GM23338 (cell line): ENCODE data around the gene EIF4A3. TPM values are rescaled to one million over a fixed set of nuclear protein-coding genes. Genes with fewer than 3 reads are reported as not detected.

ENCODE experiments used
- ATAC-seq: fragments of 200-7000 bp; cut with Tn5 transposase; 3 replicates; pipeline ENCODE4 v1.9.1; 2020
- DNase-seq: peaks from one replicate; pipeline ENCODE4 v3.0.0-alpha.2; 2015; ENCODE audit warnings: low spot score
- H2AFZ ChIP-seq: fragments of 200-600 bp; sonication (generic); 2 replicates; pipeline ENCODE4 v1.8.0; 2016; ENCODE audit warnings: antibody characterized with exemption, mild to moderate bottlenecking, moderate library complexity
- H3F3A ChIP-seq: fragments of 200-600 bp; sonication (generic); replicated peaks from 2 replicates; pipeline ENCODE4 v1.8.0; 2017; ENCODE audit warnings: antibody characterized with exemption, mixed run types, low read depth
- H3K27ac ChIP-seq: fragments of 200-600 bp; sonication (generic); 2 replicates; pipeline ENCODE4 v1.6.1; 2016; ENCODE audit warnings: low read depth
- H3K27me3 ChIP-seq: fragments of 200-600 bp; sonication (generic); 2 replicates; pipeline ENCODE4 v1.8.0; 2016; ENCODE audit warnings: mild to moderate bottlenecking, mixed run types, moderate library complexity; ENCODE audit not compliant: insufficient read depth
- H3K36me3 ChIP-seq: fragments of 200-600 bp; sonication (generic); 2 replicates; pipeline ENCODE4 v1.8.0; 2016; ENCODE audit warnings: mild to moderate bottlenecking; ENCODE audit not compliant: insufficient read depth
- H3K4me1 ChIP-seq: fragments of 200-600 bp; sonication (generic); 2 replicates; pipeline ENCODE4 v1.8.0; 2016; ENCODE audit warnings: mild to moderate bottlenecking, moderate library complexity; ENCODE audit not compliant: insufficient read depth
- H3K4me2 ChIP-seq: fragments of 200-600 bp; sonication (generic); 2 replicates; pipeline ENCODE4 v1.7.1; 2017; ENCODE audit warnings: mixed run types
- H3K4me3 ChIP-seq: fragments of 200-600 bp; sonication (generic); 2 replicates; pipeline ENCODE4 v1.6.1; 2016; ENCODE audit warnings: mixed run types
- H3K79me2 ChIP-seq: fragments of 200-600 bp; sonication (generic); replicated peaks from 2 replicates; pipeline ENCODE4 v1.8.0; 2017; ENCODE audit warnings: mild to moderate bottlenecking; ENCODE audit not compliant: insufficient read depth
- H3K9me2 ChIP-seq: fragments of 200-600 bp; sonication (generic); 2 replicates; pipeline ENCODE4 v1.8.0; 2017; ENCODE audit not compliant: insufficient read depth
- H4K20me1 ChIP-seq: fragments of 200-600 bp; sonication (generic); replicated peaks from 2 replicates; pipeline ENCODE4 v1.8.0; 2017; ENCODE audit warnings: mild to moderate bottlenecking; ENCODE audit not compliant: insufficient read depth
- H3K27ac Mint-ChIP-seq: 2 replicates; pipeline ENCODE4 v1.8.0; 2020; ENCODE audit warnings: inconsistent platforms, mild to moderate bottlenecking, moderate library complexity, mixed read lengths
- H3K27me3 Mint-ChIP-seq: 3 replicates; pipeline ENCODE4 v1.8.0; 2022; ENCODE audit warnings: low read depth, mild to moderate bottlenecking, moderate library complexity, mixed read lengths, inconsistent platforms; ENCODE audit not compliant: insufficient read depth, poor library complexity
- H3K36me3 Mint-ChIP-seq: 3 replicates; pipeline ENCODE4 v1.8.0; 2021; ENCODE audit warnings: low read depth, mild to moderate bottlenecking, inconsistent platforms, moderate library complexity, mixed read lengths
- H3K4me1 Mint-ChIP-seq: 3 replicates; pipeline ENCODE4 v1.8.0; 2020; ENCODE audit warnings: mild to moderate bottlenecking, inconsistent platforms, mixed read lengths
- H3K4me3 Mint-ChIP-seq: 3 replicates; pipeline ENCODE4 v1.8.0; 2021; ENCODE audit warnings: moderate library complexity, mild to moderate bottlenecking, inconsistent platforms, mixed read lengths
- H3K9me3 Mint-ChIP-seq: 3 replicates; pipeline ENCODE4 v1.8.0; 2020; ENCODE audit warnings: moderate library complexity, mild to moderate bottlenecking, inconsistent platforms, mixed read lengths
- CREB1 ChIP-seq: fragments of 250-450 bp; sonication (Bioruptor Pico); IDR thresholded peaks from 2 replicates; pipeline ENCODE4 v1.5.0; 2020; ENCODE audit warnings: low read depth, mild to moderate bottlenecking, moderate library complexity
- EZH2 ChIP-seq: fragments of 200-600 bp; sonication (generic); IDR thresholded peaks from one replicate; pipeline ENCODE4 v1.8.0; 2017; ENCODE audit warnings: antibody characterized with exemption, mild to moderate bottlenecking, low read depth; ENCODE audit not compliant: unreplicated experiment
- EZH2phosphoT487 ChIP-seq: fragments of 200-600 bp; sonication (generic); IDR thresholded peaks from one replicate; pipeline ENCODE4 v1.8.1; 2018; ENCODE audit warnings: antibody characterized with exemption; ENCODE audit not compliant: unreplicated experiment
- POLR2AphosphoS5 ChIP-seq: IDR thresholded peaks from 2 replicates; pipeline ENCODE4 v1.6.1; 2016; ENCODE audit warnings: antibody characterized with exemption, low read depth
- ZNF331 ChIP-seq: fragments of 250-450 bp; sonication (Bioruptor Pico); IDR thresholded peaks from 2 replicates; pipeline ENCODE4 v1.5.0; 2020; ENCODE audit warnings: low read depth, mild to moderate bottlenecking, moderate library complexity
- polyA plus RNA-seq: library from polyadenylated mRNA; unstranded; fragments of >200 nt; fragmentation: Nextera tagmentation; extraction: Ambion mirVana; gene quantifications from 2 replicates; pipeline ENCODE4 v1.2.1, GENCODE V29; 2016
- total RNA-seq: library from RNA; depleted of rRNA; stranded (reverse); fragments of >200 nt; shearing (Covaris generic); gene quantifications from 2 replicates; pipeline ENCODE4 v1.2.3, GENCODE V29; 2014
- TF ChIP-seq, protein P1 (sequence below): IDR thresholded peaks from 2 replicates; pipeline ENCODE4 v1.6.1; 2016; ENCODE audit warnings: antibody characterized with exemption
- TF ChIP-seq, protein P2 (sequence below): IDR thresholded peaks from one replicate; pipeline ENCODE4 v1.6.1; 2018; ENCODE audit warnings: antibody characterized with exemption; ENCODE audit not compliant: unreplicated experiment
- TF ChIP-seq, protein P3 (sequence below), 2 experiments: fragments of 200-600 bp in 1 of 2; sonication (generic) in 1 of 2; conservative IDR thresholded peaks; 2 replicates each; pipeline versions ENCODE4 v1.5.1 to v1.6.1; 2016 to 2017; ENCODE audit warnings: antibody characterized with exemption in 2 of 2, low read depth in 2 of 2, mild to moderate bottlenecking in 2 of 2, moderate library complexity in 1 of 2
- TF ChIP-seq, protein P4 (sequence below): fragments of 250-450 bp; sonication (Bioruptor Pico); IDR thresholded peaks from 2 replicates; pipeline ENCODE4 v1.5.0; 2020; ENCODE audit warnings: mild to moderate bottlenecking, moderate library complexity

Gene EIF4A3
- total and polyA plus RNA-seq, 2 experiments from 2014 or later: 146 to 156 TPM

DNA sequence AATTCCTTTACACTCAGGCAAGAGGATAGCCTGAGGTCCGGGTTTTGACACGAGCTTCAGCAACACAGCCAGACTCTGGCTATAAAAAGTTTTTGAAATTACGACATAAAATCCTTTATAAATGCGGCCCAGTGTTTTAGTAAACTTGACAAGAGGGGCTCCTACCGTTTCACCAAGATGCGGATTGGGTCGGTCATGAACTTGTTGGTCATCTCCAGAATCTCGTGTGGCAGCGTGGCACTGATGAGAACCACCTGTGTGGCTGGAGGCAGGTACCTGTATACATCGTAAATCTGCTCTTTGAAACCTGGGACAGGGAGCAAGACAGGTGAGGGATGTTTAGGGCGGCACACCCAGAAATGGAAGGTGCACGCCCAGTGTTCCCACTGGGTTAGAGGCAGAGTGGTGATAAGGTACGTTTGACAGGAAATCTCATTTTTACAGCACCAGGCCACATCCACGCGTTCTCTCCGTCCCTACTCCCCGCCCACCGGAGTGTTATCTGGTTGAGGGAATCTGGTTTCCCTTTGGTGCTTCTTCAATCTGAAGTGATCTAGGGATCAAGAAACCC lies 8.0 kb downstream of the EIF4A3 start:
- TF ChIP-seq CREB1 (no peak), EZH2 (no peak), ZNF331 (CRISPR knock-in tag) (no peak)
- peaks cover 31% of the 10 kb centered on the region for H3K79me2 ChIP-seq

DNA sequence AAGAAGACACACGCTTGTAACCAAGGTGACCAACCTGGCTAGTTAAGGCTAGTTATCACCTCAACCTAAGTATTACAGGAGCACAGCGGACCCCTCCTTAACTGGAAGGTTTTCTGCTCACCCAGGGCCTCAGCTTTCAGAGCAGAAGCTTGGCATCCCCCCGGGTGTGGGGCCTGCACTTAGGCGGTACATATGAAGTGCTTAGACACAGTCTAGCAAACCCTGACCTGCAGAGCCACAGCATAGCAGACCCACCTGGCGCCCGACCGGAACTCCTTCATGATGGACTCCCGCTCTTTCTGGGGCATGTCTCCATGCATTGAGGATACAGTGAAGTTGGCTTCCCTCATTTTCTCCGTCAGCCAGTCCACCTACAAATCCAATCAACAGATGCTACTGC lies 9.8 kb downstream of the EIF4A3 start:
- ATAC-seq (no peak), DNase-seq (no peak)
- H3K4me2 ChIP-seq: no peak overlapping the region
- H2AFZ ChIP-seq: no peak overlapping the region
- Mint-ChIP-seq H3K4me1 (no peaks in the 10 kb centered on the region), H3K36me3 (peaks cover 96% of the 10 kb centered on the region), H3K4me3 (no peak overlapping the region), H3K9me3 (no peaks in the 10 kb centered on the region), H3K27ac (no peak overlapping the region), H3K27me3 (no peaks in the 10 kb centered on the region)
- H4K20me1 ChIP-seq: peaks cover 38% of the 10 kb centered on the region
- no peaks in the 10 kb centered on the region for H3K9me2 ChIP-seq
- H3K27ac ChIP-seq: no peak overlapping the region
- no peaks in the 10 kb centered on the region for H3K4me1 ChIP-seq
- peaks cover 32% of the 10 kb centered on the region for H3F3A ChIP-seq
- peaks cover 17% of the 10 kb centered on the region for H3K79me2 ChIP-seq
- no peaks in the 10 kb centered on the region for H3K27me3 ChIP-seq
- no peak overlapping the region for H3K4me3 ChIP-seq
- H3K36me3 ChIP-seq: peaks cover 83% of the 10 kb centered on the region
- TF ChIP-seq EZH2phosphoT487: no peak
- TF ChIP-seq, protein P1, sequence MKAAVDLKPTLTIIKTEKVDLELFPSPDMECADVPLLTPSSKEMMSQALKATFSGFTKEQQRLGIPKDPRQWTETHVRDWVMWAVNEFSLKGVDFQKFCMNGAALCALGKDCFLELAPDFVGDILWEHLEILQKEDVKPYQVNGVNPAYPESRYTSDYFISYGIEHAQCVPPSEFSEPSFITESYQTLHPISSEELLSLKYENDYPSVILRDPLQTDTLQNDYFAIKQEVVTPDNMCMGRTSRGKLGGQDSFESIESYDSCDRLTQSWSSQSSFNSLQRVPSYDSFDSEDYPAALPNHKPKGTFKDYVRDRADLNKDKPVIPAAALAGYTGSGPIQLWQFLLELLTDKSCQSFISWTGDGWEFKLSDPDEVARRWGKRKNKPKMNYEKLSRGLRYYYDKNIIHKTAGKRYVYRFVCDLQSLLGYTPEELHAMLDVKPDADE: no peak
- TF ChIP-seq ZNF331 (CRISPR knock-in tag): no peak
- no peak for TF ChIP-seq CREB1
- TF ChIP-seq, protein P2, sequence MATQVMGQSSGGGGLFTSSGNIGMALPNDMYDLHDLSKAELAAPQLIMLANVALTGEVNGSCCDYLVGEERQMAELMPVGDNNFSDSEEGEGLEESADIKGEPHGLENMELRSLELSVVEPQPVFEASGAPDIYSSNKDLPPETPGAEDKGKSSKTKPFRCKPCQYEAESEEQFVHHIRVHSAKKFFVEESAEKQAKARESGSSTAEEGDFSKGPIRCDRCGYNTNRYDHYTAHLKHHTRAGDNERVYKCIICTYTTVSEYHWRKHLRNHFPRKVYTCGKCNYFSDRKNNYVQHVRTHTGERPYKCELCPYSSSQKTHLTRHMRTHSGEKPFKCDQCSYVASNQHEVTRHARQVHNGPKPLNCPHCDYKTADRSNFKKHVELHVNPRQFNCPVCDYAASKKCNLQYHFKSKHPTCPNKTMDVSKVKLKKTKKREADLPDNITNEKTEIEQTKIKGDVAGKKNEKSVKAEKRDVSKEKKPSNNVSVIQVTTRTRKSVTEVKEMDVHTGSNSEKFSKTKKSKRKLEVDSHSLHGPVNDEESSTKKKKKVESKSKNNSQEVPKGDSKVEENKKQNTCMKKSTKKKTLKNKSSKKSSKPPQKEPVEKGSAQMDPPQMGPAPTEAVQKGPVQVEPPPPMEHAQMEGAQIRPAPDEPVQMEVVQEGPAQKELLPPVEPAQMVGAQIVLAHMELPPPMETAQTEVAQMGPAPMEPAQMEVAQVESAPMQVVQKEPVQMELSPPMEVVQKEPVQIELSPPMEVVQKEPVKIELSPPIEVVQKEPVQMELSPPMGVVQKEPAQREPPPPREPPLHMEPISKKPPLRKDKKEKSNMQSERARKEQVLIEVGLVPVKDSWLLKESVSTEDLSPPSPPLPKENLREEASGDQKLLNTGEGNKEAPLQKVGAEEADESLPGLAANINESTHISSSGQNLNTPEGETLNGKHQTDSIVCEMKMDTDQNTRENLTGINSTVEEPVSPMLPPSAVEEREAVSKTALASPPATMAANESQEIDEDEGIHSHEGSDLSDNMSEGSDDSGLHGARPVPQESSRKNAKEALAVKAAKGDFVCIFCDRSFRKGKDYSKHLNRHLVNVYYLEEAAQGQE: no peak
- TF ChIP-seq, protein P3, sequence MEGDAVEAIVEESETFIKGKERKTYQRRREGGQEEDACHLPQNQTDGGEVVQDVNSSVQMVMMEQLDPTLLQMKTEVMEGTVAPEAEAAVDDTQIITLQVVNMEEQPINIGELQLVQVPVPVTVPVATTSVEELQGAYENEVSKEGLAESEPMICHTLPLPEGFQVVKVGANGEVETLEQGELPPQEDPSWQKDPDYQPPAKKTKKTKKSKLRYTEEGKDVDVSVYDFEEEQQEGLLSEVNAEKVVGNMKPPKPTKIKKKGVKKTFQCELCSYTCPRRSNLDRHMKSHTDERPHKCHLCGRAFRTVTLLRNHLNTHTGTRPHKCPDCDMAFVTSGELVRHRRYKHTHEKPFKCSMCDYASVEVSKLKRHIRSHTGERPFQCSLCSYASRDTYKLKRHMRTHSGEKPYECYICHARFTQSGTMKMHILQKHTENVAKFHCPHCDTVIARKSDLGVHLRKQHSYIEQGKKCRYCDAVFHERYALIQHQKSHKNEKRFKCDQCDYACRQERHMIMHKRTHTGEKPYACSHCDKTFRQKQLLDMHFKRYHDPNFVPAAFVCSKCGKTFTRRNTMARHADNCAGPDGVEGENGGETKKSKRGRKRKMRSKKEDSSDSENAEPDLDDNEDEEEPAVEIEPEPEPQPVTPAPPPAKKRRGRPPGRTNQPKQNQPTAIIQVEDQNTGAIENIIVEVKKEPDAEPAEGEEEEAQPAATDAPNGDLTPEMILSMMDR (conservative IDR thresholded peaks at IDR 0.05; ENCODE audit: low read depth in 2 of 2): no peak
- TF ChIP-seq POLR2AphosphoS5: no peak
- TF ChIP-seq, protein P4, sequence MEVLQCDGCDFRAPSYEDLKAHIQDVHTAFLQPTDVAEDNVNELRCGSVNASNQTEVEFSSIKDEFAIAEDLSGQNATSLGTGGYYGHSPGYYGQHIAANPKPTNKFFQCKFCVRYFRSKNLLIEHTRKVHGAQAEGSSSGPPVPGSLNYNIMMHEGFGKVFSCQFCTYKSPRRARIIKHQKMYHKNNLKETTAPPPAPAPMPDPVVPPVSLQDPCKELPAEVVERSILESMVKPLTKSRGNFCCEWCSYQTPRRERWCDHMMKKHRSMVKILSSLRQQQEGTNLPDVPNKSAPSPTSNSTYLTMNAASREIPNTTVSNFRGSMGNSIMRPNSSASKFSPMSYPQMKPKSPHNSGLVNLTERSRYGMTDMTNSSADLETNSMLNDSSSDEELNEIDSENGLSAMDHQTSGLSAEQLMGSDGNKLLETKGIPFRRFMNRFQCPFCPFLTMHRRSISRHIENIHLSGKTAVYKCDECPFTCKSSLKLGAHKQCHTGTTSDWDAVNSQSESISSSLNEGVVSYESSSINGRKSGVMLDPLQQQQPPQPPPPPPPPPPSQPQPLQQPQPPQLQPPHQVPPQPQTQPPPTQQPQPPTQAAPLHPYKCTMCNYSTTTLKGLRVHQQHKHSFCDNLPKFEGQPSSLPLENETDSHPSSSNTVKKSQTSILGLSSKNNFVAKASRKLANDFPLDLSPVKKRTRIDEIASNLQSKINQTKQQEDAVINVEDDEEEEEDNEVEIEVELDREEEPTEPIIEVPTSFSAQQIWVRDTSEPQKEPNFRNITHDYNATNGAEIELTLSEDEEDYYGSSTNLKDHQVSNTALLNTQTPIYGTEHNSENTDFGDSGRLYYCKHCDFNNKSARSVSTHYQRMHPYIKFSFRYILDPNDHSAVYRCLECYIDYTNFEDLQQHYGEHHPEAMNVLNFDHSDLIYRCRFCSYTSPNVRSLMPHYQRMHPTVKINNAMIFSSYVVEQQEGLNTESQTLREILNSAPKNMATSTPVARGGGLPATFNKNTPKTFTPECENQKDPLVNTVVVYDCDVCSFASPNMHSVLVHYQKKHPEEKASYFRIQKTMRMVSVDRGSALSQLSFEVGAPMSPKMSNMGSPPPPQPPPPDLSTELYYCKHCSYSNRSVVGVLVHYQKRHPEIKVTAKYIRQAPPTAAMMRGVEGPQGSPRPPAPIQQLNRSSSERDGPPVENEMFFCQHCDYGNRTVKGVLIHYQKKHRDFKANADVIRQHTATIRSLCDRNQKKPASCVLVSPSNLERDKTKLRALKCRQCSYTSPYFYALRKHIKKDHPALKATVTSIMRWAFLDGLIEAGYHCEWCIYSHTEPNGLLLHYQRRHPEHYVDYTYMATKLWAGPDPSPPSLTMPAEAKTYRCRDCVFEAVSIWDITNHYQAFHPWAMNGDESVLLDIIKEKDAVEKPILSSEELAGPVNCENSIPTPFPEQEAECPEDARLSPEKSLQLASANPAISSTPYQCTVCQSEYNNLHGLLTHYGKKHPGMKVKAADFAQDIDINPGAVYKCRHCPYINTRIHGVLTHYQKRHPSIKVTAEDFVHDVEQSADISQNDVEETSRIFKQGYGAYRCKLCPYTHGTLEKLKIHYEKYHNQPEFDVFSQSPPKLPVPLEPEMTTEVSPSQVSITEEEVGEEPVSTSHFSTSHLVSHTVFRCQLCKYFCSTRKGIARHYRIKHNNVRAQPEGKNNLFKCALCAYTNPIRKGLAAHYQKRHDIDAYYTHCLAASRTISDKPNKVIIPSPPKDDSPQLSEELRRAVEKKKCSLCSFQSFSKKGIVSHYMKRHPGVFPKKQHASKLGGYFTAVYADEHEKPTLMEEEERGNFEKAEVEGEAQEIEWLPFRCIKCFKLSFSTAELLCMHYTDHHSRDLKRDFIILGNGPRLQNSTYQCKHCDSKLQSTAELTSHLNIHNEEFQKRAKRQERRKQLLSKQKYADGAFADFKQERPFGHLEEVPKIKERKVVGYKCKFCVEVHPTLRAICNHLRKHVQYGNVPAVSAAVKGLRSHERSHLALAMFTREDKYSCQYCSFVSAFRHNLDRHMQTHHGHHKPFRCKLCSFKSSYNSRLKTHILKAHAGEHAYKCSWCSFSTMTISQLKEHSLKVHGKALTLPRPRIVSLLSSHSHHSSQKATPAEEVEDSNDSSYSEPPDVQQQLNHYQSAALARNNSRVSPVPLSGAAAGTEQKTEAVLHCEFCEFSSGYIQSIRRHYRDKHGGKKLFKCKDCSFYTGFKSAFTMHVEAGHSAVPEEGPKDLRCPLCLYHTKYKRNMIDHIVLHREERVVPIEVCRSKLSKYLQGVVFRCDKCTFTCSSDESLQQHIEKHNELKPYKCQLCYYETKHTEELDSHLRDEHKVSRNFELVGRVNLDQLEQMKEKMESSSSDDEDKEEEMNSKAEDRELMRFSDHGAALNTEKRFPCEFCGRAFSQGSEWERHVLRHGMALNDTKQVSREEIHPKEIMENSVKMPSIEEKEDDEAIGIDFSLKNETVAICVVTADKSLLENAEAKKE: no peak

More for the DNA sequence above, 8.0 kb downstream of the EIF4A3 start:
- no peaks in the 10 kb centered on the region for H3K9me3 Mint-ChIP-seq
- Histone ChIP-seq H2AFZ (no peak overlapping the region), H3K27ac (no peak overlapping the region), H4K20me1 (peaks cover 50% of the 10 kb centered on the region), H3K4me1 (no peaks in the 10 kb centered on the region), H3K4me2 (no peak overlapping the region), H3F3A (peaks cover 34% of the 10 kb centered on the region), H3K36me3 (peaks cover 98% of the 10 kb centered on the region), H3K9me2 (no peaks in the 10 kb centered on the region), H3K27me3 (no peaks in the 10 kb centered on the region), H3K4me3 (no peak overlapping the region)
- DNase-seq (no peak), ATAC-seq (no peak)
- H3K27me3 Mint-ChIP-seq: no peaks in the 10 kb centered on the region
- H3K27ac Mint-ChIP-seq: no peak overlapping the region
- H3K36me3 Mint-ChIP-seq: peaks cover 97% of the 10 kb centered on the region
- no peak overlapping the region for H3K4me3 Mint-ChIP-seq
- no peaks in the 10 kb centered on the region for H3K4me1 Mint-ChIP-seq
